SK-N-MC (cell line): ENCODE measurements around the gene XRCC1.
A peak's percentile ranks its signal among the peaks of the same experiment; 100 is the strongest.

Source experiments
- DNase-seq: peaks from one replicate; pipeline ENCODE4 v3.0.0-alpha.2; 2011; ENCODE audit warnings: low read depth, low spot score
- H3K27ac ChIP-seq: fragments of 200-600 bp; sonication (generic); 2 replicates; pipeline ENCODE4 v1.5.1; 2016; ENCODE audit warnings: mixed run types
- H3K36me3 ChIP-seq: fragments of 200-600 bp; sonication (generic); 2 replicates; pipeline ENCODE4 v1.6.1; 2017; ENCODE audit warnings: antibody characterized with exemption, low read length, mixed read lengths; ENCODE audit not compliant: insufficient read depth
- H3K4me3 ChIP-seq: fragments of 200-600 bp; sonication (generic); 2 replicates; pipeline ENCODE4 v1.5.1; 2016
- H3K9ac ChIP-seq: fragments of 200-600 bp; sonication (generic); 2 replicates; pipeline ENCODE4 v1.8.0; 2017; ENCODE audit warnings: mixed run types, mixed read lengths; ENCODE audit not compliant: insufficient read length
- H3K9me3 ChIP-seq: fragments of 200-600 bp; sonication (generic); 2 replicates; pipeline ENCODE4 v1.6.1; 2017; ENCODE audit warnings: low read depth, mild to moderate bottlenecking, antibody characterized with exemption, low read length, moderate library complexity, mixed read lengths
- EZH2 ChIP-seq: fragments of 200-600 bp; sonication (generic); IDR thresholded peaks from one replicate; pipeline ENCODE4 v1.6.1; 2017; ENCODE audit warnings: antibody characterized with exemption
- FOXP2 ChIP-seq: optimal IDR thresholded peaks from 2 replicates; pipeline ENCODE3; 2011; ENCODE audit warnings: mild to moderate bottlenecking, moderate library complexity; ENCODE audit not compliant: insufficient read depth; ENCODE audit errors: extremely low read length, control extremely low read depth
- POLR2AphosphoS5 ChIP-seq: IDR thresholded peaks from 2 replicates; pipeline ENCODE4 v1.6.1; 2012; ENCODE audit warnings: mild to moderate bottlenecking, low read depth, low read length, borderline replicate concordance

XRCC1 gene

DNA sequence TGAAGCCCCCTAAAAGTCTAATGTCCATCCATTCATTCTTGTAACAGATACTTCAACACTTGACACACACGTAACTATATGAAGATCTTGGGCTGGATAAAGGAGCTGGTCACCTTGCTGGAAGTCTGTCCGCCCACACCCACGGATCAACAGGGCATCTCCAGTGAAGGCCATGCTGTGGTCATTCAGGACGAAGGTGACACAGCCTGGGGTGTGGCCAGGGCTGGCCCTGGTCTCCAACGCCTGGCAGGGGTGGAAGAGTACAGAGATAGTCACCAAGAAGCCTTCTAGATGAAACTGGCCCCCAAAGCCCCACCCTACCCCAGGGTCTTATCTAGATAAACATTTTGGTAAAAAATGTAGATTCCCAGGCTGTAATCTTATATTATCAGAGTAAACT, 64.0 kb downstream of the XRCC1 start:
- no peak overlapping the region for H3K4me3 ChIP-seq
- H3K36me3 ChIP-seq, result no peaks in the 10 kb centered on the region
- no peak for DNase-seq
- no peak overlapping the region for H3K27ac ChIP-seq
- TF ChIP-seq EZH2, result no peak
- no peaks in the 10 kb centered on the region for H3K9me3 ChIP-seq
- no peak overlapping the region for H3K9ac ChIP-seq

- no peak for DNase-seq
- TF ChIP-seq EZH2 (no peak), POLR2AphosphoS5 (no peak), FOXP2 (no peak)
- Histone ChIP-seq H3K9me3 (no peaks in the 10 kb centered on the region), H3K36me3 (no peaks in the 10 kb centered on the region), H3K9ac (no peak overlapping the region), H3K4me3 (no peak overlapping the region), H3K27ac (no peak overlapping the region)
These were observed 64.6 kb downstream of the XRCC1 start for GRCh38 chr19:43510713-43511112.

- H3K27ac ChIP-seq, result no peak overlapping the region
- H3K4me3 ChIP-seq, result no peak overlapping the region
- H3K9me3 ChIP-seq, result no peaks in the 10 kb centered on the region
- TF ChIP-seq EZH2 (no peak), POLR2AphosphoS5 (no peak), FOXP2 (no peak)
- H3K9ac ChIP-seq, result no peak overlapping the region
- DNase-seq, result no peak
- no peaks in the 10 kb centered on the region for H3K36me3 ChIP-seq
These were observed 67.4 kb downstream of the XRCC1 start for GRCh38 chr19:43507880-43508279.

DNA sequence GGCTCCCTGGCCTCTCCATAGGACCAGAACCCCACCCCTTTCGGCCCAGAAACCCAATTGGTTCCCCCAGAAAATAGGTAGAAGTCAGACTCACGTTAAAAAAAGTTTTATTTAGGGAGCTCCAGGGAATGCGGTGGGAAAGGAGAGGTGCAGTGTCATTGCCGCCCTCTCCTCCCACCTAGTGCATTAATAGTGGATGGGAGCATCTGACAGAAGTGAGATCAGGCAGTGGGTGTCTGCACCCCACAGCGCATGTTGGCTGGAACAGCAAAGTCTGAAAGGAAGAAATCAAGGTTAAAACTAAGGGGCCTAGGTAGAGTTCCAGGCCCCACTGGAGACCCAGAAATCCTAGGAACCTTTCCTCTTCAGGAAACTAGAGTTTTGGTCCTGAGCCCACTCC, 68.7 kb downstream of the XRCC1 start:
- Histone ChIP-seq H3K4me3 (no peak overlapping the region), H3K27ac (no peak overlapping the region), H3K9ac (no peak overlapping the region), H3K9me3 (no peaks in the 10 kb centered on the region), H3K36me3 (no peaks in the 10 kb centered on the region)
- no peak for TF ChIP-seq POLR2AphosphoS5
- TF ChIP-seq EZH2, result no peak
- TF ChIP-seq FOXP2, result no peak
- DNase-seq, result no peak

DNA sequence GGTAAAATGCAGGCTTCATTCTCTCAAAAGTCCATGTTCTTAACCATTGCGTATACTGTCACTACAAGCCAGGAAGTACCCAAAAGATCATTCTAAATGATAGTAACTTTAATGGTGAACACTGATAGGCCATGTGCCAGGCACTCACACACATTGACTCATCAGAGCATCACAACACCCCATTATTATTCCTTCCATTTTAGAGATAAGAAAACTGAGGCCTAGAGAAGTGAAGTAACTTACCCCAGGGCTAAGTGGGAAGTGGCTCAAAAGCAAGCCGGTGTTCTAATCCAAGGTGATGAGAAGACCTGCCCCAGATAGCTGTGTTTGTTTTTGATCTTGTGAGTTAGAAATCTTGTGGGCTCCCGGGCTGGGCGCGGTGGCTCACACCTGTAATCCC, 69.4 kb downstream of the XRCC1 start:
- no peak overlapping the region for H3K4me3 ChIP-seq
- H3K36me3 ChIP-seq, result no peaks in the 10 kb centered on the region
- H3K27ac ChIP-seq, result no peak overlapping the region
- no peaks in the 10 kb centered on the region for H3K9me3 ChIP-seq
- no peak for DNase-seq
- TF ChIP-seq EZH2, result no peak
- TF ChIP-seq FOXP2, result no peak
- no peak for TF ChIP-seq POLR2AphosphoS5
- H3K9ac ChIP-seq, result no peak overlapping the region

- DNase-seq, result no peak
- H3K36me3 ChIP-seq, result no peaks in the 10 kb centered on the region
- no peak overlapping the region for H3K9ac ChIP-seq
- no peak overlapping the region for H3K4me3 ChIP-seq
- no peak overlapping the region for H3K27ac ChIP-seq
- no peaks in the 10 kb centered on the region for H3K9me3 ChIP-seq
- TF ChIP-seq FOXP2 (no peak), EZH2 (no peak), POLR2AphosphoS5 (no peak)
These were observed 70.2 kb downstream of the XRCC1 start for GRCh38 chr19:43505186-43505456.

DNA sequence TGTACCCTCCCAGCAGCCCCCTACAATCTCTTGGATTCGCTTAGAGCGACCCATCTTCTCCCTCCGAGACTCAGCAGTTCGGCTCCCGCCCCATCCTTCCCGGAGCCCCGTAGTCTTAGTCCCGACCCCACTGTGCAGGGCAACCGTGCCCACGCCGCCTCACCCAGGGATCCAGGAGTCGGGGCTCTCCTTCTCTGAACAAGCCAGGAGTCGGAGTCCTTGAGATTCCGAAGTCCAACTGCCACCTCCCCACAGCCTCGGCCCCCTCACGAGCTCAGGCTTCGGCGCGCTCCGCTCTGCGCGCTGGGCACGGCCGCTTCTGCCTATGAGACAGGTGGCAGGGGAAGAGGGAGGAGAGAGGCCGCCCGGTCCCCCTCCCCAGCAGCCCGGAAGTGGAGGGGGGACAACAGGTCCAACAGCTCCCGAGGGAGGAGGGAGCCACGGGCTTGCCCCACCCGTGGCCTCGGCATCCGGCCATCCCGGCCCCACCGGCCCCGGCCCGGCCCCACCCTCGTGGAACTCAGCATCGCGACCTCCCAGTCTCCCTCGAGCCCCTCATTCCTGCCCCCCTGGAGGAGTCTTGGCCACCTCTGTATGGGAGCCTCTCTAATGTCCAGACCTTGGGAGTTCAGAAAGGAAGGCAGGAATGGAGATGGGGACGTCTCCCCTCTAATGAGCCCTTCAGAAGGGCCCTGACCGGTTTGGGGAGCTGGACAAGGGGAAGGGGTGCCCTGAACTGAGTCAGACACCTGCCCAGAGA, 70.7 kb downstream of the XRCC1 start, which contains the start of gene PHLDB3:
Gene PHLDB3, minus strand, starts transcription at position 321 of the 760 bp plus-strand sequence. CDS start 628 bp downstream, outside the sequence.
- no peak within 1 kb of the TSS for H3K27ac ChIP-seq
- H3K9me3 ChIP-seq, result no peaks in the 10 kb centered on the region
- no peak for DNase-seq
- H3K4me3 ChIP-seq, result peak within 1 kb of the TSS; percentile 93
- H3K36me3 ChIP-seq, result no peaks in the 10 kb centered on the region
- H3K9ac ChIP-seq, result peak within 1 kb of the TSS; percentile 77
- no peak for TF ChIP-seq EZH2
- TF ChIP-seq FOXP2, result no peak
- TF ChIP-seq POLR2AphosphoS5, result no peak

GRCh38 chr19:43503501-43504425, 71.6 kb downstream of the XRCC1 start:
- no peak overlapping the region for H3K27ac ChIP-seq
- peak overlapping the region; percentile 77 for H3K9ac ChIP-seq
- peak; percentile 66; the same call in 1 of the 2 replicates for TF ChIP-seq POLR2AphosphoS5
- no peak for TF ChIP-seq EZH2
- H3K36me3 ChIP-seq, result no peaks in the 10 kb centered on the region
- no peaks in the 10 kb centered on the region for H3K9me3 ChIP-seq
- peak overlapping the region; percentile 93 for H3K4me3 ChIP-seq
- DNase-seq, result peak; percentile 48
